H1 (cell line): ENCODE measurements around the gene SAMD4A. TPM values are rescaled to one million over a fixed set of nuclear protein-coding genes. Genes with fewer than 3 reads are reported as not detected.

Experiments
- BACH1 ChIP-seq: IDR thresholded peaks from 2 replicates; pipeline ENCODE4 v1.6.1; 2012; ENCODE audit warnings: low read length, improper control_type of control experiment
- CEBPB ChIP-seq: IDR thresholded peaks from 2 replicates; pipeline ENCODE4 v1.6.1; 2012; ENCODE audit warnings: low read depth, low read length
- CTBP2 ChIP-seq: IDR thresholded peaks from 2 replicates; pipeline ENCODE4 v1.7.0; 2011; ENCODE audit warnings: borderline replicate concordance, mild to moderate bottlenecking, moderate library complexity, mixed read lengths, low read length; ENCODE audit not compliant: insufficient read depth, insufficient read length
- JUN ChIP-seq: IDR thresholded peaks from 2 replicates; pipeline ENCODE4 v1.6.1; 2011; ENCODE audit warnings: low read depth, mild to moderate bottlenecking, improper control_type of control experiment, low read length
- NRF1 ChIP-seq: IDR thresholded peaks from 2 replicates; pipeline ENCODE4 v1.6.1; 2011; ENCODE audit warnings: mild to moderate bottlenecking, low read depth, low read length, improper control_type of control experiment
- PHF8 ChIP-seq: fragments of 200-600 bp; sonication (generic); conservative IDR thresholded peaks from 2 replicates; pipeline ENCODE4 v1.7.1; 2012; ENCODE audit warnings: low read depth, mild to moderate bottlenecking, inconsistent platforms, low read length, moderate library complexity
- SUZ12 ChIP-seq: fragments of 200-600 bp; sonication (generic); IDR thresholded peaks from 2 replicates; pipeline ENCODE4 v1.6.1; 2012; ENCODE audit warnings: mild to moderate bottlenecking, inconsistent platforms, low read length, moderate library complexity, mixed read lengths
- TAF1 ChIP-seq: IDR thresholded peaks from 2 replicates; pipeline ENCODE4 v1.6.1; 2011; ENCODE audit warnings: mild to moderate bottlenecking, low read depth, low read length
- TEAD4 ChIP-seq: IDR thresholded peaks from 2 replicates; pipeline ENCODE4 v1.6.1; 2012; ENCODE audit warnings: low read depth, low read length, inconsistent platforms, mixed read lengths
- polyA plus RNA-seq, 7 experiments: library from polyadenylated mRNA; depleted of rRNA in 3 of 7; stranded (reverse) in 5 of 7; unstranded in 2 of 7; fragments of >200 nt in 5 of 7; fragments of 200-250 nt in 2 of 7; gene quantifications; 1 replicate in 5 of 7; 2 replicates in 1 of 7; 4 replicates in 1 of 7; pipeline versions ENCODE4 v1.2.1 to v1.2.3, GENCODE V29; 2011 to 2013; ENCODE audit warnings: missing spikeins in 2 of 7, mixed read lengths in 2 of 7
- total RNA-seq: library from RNA; stranded (reverse); fragmentation: NEBNext Ultra II Directional; extraction: Animal tissue kit (Norgen Biotek cat#: 25700); gene quantifications from 2 replicates; pipeline ENCODE4 v1.2.1, GENCODE V29; 2021
- TF ChIP-seq, protein P1 (sequence below): fragments of 300-600 bp; sonication (generic); IDR thresholded peaks from 2 replicates; pipeline ENCODE4 v1.7.1; 2012; ENCODE audit warnings: low read length, moderate library complexity, mild to moderate bottlenecking, inconsistent platforms; ENCODE audit not compliant: insufficient replicate concordance

The SAMD4A gene
- total and polyA plus RNA-seq, 2 of the 8 experiments (the other 6 are each of a cell fraction or from before 2014, with no cell fraction given) = 2.4 to 12.3 TPM

DNA sequence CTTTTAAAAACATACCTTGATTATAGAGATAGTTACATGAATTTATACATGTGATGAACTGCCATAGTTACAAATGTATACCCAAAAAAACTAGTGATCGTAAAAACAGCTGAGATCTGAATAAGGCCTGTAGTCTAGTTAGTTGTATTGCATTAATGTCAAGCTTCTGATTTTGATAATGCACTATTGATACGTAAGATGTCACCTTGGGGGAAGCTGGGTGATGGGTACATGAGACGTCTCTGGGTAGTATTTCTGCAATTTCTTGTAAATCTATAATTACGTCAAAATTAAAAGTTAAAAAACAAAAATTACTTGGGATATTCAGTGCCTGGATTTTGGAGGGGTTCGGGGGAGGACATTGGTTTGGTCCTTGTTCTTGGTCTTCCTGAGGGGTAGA, 144.4 kb downstream of the SAMD4A start (continued):
- TF ChIP-seq, protein P1, sequence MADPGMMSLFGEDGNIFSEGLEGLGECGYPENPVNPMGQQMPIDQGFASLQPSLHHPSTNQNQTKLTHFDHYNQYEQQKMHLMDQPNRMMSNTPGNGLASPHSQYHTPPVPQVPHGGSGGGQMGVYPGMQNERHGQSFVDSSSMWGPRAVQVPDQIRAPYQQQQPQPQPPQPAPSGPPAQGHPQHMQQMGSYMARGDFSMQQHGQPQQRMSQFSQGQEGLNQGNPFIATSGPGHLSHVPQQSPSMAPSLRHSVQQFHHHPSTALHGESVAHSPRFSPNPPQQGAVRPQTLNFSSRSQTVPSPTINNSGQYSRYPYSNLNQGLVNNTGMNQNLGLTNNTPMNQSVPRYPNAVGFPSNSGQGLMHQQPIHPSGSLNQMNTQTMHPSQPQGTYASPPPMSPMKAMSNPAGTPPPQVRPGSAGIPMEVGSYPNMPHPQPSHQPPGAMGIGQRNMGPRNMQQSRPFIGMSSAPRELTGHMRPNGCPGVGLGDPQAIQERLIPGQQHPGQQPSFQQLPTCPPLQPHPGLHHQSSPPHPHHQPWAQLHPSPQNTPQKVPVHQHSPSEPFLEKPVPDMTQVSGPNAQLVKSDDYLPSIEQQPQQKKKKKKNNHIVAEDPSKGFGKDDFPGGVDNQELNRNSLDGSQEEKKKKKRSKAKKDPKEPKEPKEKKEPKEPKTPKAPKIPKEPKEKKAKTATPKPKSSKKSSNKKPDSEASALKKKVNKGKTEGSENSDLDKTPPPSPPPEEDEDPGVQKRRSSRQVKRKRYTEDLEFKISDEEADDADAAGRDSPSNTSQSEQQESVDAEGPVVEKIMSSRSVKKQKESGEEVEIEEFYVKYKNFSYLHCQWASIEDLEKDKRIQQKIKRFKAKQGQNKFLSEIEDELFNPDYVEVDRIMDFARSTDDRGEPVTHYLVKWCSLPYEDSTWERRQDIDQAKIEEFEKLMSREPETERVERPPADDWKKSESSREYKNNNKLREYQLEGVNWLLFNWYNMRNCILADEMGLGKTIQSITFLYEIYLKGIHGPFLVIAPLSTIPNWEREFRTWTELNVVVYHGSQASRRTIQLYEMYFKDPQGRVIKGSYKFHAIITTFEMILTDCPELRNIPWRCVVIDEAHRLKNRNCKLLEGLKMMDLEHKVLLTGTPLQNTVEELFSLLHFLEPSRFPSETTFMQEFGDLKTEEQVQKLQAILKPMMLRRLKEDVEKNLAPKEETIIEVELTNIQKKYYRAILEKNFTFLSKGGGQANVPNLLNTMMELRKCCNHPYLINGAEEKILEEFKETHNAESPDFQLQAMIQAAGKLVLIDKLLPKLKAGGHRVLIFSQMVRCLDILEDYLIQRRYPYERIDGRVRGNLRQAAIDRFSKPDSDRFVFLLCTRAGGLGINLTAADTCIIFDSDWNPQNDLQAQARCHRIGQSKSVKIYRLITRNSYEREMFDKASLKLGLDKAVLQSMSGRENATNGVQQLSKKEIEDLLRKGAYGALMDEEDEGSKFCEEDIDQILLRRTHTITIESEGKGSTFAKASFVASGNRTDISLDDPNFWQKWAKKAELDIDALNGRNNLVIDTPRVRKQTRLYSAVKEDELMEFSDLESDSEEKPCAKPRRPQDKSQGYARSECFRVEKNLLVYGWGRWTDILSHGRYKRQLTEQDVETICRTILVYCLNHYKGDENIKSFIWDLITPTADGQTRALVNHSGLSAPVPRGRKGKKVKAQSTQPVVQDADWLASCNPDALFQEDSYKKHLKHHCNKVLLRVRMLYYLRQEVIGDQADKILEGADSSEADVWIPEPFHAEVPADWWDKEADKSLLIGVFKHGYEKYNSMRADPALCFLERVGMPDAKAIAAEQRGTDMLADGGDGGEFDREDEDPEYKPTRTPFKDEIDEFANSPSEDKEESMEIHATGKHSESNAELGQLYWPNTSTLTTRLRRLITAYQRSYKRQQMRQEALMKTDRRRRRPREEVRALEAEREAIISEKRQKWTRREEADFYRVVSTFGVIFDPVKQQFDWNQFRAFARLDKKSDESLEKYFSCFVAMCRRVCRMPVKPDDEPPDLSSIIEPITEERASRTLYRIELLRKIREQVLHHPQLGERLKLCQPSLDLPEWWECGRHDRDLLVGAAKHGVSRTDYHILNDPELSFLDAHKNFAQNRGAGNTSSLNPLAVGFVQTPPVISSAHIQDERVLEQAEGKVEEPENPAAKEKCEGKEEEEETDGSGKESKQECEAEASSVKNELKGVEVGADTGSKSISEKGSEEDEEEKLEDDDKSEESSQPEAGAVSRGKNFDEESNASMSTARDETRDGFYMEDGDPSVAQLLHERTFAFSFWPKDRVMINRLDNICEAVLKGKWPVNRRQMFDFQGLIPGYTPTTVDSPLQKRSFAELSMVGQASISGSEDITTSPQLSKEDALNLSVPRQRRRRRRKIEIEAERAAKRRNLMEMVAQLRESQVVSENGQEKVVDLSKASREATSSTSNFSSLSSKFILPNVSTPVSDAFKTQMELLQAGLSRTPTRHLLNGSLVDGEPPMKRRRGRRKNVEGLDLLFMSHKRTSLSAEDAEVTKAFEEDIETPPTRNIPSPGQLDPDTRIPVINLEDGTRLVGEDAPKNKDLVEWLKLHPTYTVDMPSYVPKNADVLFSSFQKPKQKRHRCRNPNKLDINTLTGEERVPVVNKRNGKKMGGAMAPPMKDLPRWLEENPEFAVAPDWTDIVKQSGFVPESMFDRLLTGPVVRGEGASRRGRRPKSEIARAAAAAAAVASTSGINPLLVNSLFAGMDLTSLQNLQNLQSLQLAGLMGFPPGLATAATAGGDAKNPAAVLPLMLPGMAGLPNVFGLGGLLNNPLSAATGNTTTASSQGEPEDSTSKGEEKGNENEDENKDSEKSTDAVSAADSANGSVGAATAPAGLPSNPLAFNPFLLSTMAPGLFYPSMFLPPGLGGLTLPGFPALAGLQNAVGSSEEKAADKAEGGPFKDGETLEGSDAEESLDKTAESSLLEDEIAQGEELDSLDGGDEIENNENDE = no peak
- no peak for TF ChIP-seq NRF1
- TF ChIP-seq BACH1 = no peak
- TF ChIP-seq TEAD4 = no peak
- TF ChIP-seq JUN = no peak
- no peak for TF ChIP-seq CEBPB
- TF ChIP-seq SUZ12 = no peak
- TF ChIP-seq CTBP2 = no peak
- TF ChIP-seq TAF1 = no peak
- no peak for TF ChIP-seq PHF8
